ENCODE measurements around the gene ERCC5.

ERCC5 gene

DNA sequence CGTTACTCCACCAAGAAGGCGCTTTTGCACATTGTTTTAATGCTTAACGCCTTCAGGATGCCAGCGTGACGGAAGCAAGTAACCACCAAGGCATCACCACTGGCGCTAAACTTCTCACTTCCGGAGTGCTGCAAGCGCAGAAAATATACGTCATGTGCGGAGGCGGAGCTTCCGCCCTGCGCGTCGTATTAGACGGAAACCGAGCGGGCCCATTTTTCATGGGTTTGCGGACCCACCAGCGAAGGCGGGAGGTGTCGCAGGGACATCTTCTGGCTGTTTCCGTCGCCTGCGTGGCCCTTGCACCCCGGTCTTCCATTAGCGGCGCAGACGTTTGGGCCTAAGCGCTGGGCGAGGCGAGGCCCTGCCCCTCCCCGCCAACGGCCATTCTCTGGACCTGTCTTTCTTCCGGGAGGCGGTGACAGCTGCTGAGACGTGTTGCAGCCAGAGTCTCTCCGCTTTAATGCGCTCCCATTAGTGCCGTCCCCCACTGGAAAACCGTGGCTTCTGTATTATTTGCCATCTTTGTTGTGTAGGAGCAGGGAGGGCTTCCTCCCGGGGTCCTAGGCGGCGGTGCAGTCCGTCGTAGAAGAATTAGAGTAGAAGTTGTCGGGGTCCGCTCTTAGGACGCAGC is at the start of gene ERCC5:
TSS of gene ERCC5 (plus strand) at position 403 of the 631 bp plus-strand sequence. CDS start 235 bp downstream, outside the sequence.
- peak; percentile 96 for DNase-seq

DNA sequence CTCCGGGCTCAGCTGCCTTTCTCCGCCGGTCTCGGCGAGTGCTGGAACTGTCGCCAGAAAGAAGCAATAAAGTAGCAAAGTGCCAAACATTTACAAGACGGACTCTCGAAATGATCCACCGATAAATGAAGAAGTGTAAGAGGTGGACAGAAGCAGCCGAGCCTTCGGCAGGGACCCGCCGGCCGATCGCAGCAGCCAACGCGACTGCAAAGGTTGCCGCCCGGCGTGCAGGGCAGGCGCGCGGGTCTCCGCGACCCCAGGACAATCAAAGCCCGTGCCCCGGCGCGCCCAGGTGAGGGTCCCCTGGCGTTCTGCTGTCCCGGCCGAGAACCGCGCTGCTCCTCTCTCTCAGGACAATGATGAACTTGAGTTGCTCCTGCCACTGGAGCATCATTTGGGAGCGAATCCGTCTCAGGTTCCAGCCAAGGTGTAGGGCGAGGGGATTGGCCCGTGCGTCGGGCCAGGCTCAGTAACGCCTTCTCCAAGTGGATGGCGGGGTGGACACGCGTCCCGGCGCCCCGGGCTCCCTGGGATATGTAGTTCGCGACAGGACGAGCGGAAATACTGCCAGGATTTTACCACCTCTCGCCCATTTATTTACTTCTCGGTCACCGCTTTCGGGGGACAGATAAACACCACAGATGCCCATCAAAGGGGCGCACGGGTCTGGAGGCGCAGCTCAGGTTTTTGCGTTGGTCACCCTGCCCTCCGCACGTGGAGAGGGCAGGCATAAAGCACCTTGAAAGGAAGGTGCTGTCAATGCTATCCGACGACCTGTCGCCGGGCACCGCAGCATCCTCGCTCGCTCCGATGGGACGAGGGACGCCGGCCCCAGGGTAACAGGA is 47.0 kb upstream of the ERCC5 start, which contains the start of the genes BIVM and POGLUT2:
TSS of gene BIVM (plus strand) at position 539 of the 845 bp plus-strand sequence. CDS start 8,149 bp downstream, outside the sequence.
TSS of gene POGLUT2 (minus strand) at position 396 of the 845 bp plus-strand sequence. CDS start at position 90, 306 bp downstream.
- peak; percentile 92 for DNase-seq

DNA sequence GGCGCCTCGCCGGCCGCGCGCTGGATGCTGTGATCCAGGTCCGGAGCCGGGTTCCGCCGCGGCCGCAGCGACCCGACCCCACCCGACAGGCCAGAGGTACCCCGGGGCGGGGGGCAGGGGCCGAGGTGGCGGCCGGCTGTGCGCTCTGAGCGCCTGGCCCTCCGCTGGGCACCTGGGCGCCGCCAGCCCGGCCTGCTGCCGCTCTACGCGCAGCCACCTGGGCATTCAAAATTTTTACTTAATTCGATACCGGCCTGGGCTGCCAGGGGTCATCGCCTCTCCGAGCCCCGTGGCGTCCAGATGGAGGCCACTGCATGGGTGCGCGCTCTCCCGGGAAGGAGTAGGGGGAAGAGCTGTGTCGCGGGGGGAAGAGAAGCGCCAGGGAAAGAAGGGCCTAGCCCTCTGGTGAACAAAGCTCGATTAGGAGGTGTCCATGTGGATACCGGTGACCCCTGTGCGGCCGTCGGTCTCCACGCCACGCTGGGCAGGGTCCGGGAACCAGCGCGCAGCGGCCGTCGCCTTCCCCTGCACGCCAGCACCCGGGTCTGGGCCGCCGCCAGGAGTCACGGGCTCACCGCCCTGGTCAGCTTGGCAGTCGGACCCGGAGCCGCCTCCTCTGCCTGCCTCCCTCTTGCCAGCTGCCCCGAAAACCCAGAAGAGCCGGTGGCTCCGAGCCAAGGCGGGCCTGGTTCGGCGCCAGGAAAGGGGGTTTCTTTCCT is 46.2 kb upstream of the ERCC5 start:
- DNase-seq: no peak

DNA sequence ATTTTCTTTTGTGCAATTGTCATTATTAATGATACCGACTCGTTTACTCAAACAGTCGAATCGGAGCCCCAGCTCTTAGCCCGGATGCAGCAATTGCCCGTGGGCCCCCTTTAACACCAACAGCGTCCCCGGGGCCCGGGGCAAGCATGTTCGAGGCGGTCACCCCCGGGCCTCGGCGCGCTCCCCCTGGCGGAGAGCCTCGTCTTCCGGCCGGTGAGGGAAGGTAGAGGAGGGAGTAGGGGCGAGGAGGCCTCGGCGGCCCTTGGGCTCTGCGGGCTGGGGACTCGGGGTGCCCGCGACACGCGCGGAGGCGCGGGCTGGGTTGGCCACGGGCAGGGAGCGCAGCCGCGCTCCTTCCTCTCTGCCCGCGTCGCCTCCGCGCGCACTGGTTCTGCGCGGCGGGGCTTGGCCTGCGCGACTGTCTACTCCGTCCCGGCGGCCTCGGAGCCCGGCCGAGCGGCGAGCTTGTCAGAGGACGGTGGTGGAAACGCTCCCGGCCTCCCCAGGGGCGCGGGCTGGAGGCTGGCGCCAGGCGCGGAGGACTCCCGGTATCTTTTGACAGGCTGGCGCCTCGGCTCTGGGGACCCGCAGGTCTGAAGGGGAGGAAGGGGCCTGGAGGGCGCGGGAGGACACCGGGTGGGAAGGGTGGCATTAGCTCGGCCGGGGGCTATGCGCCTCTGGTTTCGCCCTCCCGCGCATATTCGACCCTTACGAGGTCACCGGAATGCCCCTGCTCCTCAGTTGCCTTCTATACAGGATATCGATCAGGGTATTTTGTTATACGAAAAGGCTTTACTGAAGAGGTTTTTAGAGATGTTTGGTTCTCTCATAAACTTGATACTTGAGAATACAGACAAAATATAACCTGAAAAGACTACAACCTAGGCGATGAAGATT is 45.4 kb upstream of the ERCC5 start:
- DNase-seq: peak; percentile 81

DNA sequence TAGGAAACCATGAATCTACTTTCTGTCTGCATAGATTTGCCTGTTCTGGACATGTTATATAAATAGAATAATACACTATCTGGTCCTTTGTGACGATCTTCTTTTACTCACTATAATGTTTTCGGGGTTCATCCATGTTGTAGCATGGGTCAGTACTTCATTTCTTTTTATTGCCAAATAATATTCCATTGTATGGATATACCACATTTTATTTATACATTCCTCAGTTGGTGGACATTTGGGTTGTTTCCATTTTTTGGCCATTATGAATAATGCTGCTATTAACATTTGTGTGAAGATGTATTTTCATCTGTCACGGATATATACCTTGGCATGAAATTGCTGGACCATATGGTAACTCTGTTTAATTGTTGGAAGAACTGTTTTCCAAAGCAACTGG is 40.2 kb upstream of the ERCC5 start:
- DNase-seq: no peak

DNA sequence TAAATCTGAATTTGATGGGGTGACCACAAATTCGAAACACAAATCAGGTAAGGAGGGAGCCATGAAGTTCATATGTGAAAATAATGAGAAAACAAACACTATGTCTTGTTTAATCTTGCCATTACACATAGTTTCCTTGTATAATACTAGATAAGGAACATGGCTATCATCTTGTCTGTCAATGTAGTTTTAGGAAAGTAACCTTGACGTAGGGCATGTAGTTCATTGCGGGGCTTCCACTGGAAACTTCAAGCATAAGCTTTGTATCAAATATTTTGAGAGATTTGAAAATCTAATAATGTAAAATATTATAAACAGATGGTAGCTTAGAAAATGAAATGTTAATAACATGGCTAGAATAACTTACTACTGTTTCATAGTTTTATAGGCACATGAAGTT is 38.1 kb upstream of the ERCC5 start:
- no peak for DNase-seq

DNA sequence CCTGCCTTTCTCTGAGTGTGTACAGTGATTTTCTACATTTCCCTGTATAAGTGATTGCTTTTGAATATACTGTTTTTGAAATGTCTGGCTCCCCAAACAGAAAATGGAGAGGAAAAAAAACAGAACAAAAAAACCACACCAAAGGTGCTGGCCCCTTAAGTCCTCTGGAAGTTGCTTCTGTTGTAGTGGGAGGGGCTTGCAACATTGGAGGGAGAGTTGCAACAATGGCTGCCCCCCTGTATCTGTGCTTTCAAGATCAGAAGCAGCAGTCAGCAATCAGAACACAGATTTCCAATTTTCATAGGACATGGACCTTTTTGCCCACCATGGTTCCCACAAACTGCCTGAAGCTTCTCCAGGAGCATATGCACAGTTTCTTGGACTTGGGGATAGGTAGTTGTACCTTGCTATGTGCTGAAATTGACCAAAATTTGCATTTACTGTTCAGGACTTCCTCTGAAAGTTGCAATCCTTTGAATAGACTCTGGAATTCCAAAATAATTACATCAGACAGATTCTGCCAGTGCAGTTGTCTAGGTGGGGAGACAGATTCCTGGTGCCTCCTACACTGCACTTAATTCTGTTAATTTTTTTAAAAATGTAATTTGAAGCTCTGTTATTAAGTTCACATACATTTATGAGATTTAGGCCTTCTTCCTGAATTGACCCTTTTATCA is 33.1 kb upstream of the ERCC5 start:
- DNase-seq: peak; percentile 43

DNA sequence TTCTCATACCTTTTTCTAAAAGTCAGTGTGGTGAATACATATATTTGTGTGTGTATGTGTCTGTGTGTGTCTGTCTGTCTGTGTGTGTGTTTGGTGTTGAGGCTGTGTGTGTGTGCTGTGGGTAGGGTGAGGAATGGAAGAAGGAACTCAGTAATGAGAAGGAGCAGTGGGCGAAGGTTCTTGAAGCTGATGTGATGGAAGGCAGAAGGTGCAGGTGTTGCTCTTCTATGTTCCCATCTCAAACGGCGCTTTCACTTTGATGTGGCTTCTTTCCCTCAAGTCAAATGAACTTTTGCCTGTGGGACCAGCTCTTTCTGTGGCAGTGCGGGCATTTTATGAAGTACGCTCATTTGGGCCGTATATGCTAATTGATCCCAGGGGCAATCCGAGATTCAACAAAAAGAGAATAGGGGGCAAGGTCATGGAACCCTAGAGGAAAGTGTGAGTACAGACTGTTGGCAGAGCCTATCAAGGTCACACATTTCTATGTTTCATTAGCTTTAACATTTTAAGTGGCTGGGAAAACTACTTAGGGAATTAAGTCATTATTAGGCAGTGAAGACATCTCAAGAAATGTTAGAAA is 31.7 kb upstream of the ERCC5 start:
- no peak for DNase-seq

DNA sequence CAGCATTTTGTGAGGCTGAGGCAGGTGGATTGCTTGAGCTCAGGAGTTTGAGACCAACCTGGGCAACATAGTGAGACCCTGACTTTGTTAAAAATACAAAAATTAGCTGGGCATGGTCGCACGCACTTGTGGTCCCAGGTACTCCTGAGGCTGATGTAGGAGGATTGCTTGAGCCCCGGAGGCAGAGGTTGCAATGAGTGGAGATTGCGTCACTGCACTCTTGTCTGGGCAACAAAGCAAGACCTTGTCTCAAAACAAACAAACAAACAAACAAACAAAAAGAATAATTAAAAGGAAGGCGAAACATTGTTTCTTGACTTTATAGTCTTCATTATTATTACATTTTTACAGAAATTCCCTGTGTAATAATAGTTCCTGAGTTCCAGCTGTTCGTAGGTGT is 31.0 kb upstream of the ERCC5 start:
- no peak for DNase-seq

DNA sequence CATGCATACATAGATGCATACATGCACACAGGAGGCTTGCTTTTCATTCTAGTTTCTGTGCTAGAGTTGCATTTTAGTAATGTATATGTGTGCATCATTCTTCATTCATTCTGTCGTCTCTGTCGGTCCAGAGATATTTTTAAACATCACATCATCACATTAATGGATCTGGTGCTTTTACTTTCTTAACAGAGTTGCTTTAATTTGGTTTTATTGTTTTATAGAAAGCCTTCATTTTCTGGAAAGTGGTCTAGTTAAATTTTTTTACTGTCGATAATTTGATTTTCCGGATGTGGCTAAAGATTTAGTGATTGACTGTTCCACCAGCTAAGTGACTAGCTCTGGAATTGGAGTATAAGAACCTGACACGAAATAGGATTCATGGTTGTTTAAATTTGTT is 30.0 kb upstream of the ERCC5 start:
- DNase-seq: no peak

DNA sequence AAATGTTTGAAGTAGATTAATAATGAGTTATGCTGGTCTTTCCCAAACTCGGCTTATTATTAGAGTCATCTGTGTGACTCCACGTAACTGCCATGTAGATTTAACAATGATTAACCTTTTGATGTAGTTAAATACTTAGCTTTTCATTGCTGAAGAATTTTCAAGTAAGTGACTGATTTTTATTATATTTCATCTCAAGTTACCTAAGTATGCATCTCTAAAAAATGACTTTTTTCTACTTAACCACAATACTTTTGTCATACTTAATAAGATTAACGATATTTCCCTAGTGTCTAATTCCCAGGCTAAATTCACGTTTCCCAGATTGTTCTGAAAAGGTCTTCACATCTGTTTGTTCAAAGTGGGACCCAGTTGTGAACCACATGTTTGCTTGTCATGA is 29.1 kb upstream of the ERCC5 start:
- no peak for DNase-seq

DNA sequence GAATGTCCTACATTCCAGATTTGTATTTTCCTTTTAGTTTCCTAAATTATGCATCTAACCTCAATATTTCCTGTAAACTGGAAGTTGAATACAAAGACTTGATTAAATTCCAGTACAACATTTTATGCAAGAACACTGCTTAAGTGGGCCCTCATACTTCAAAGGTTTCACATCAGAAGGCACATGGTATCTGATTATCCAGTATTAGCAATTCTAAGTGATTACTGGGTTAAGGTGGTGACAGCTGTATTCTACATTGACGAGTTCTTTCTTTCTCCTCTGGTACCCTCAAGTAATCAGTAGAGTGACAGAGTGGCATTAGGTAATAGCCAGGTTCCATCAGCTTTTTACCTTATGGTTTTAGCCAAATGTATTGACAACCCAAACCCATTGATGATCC is 28.6 kb upstream of the ERCC5 start:
- no peak for DNase-seq

DNA sequence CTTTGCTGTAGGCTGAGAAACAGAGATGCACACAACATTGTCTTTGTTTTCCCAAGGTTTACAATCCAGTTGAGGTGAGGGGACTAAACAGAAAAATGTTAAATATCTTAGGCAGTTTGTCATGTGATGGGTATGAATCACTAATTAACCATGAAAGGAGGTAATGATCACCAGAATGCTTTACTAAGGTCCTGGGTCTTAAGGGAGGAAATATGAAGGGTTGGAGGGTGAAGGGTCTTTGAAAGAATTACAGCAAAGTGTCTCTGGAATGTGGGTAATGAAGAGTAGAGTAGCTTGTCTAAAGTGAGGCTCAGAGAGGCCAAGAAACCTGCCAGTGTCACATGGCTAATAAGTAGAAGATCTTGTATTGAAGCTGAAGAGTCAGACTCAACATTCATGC is 27.9 kb upstream of the ERCC5 start:
- peak; percentile 62 for DNase-seq

DNA sequence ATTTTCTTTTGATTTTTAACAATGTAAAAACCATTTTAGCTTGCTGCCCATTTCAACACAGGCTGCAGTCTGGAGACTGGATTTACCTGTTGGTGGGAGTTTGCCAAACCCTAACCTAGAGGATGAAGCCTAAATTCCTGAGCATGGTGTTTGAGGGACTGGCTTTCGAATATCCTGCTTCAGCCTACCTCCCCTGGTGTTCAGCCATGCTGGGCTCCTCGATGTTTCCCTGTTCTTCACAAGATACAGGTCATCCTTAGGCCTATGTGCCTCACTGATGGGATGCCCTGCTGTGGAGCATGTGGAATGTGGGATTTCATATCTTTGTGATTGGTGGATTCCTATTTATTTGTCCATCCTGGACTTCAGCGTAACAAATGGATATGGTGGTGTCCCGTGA is 20.4 kb upstream of the ERCC5 start:
- no peak for DNase-seq

DNA sequence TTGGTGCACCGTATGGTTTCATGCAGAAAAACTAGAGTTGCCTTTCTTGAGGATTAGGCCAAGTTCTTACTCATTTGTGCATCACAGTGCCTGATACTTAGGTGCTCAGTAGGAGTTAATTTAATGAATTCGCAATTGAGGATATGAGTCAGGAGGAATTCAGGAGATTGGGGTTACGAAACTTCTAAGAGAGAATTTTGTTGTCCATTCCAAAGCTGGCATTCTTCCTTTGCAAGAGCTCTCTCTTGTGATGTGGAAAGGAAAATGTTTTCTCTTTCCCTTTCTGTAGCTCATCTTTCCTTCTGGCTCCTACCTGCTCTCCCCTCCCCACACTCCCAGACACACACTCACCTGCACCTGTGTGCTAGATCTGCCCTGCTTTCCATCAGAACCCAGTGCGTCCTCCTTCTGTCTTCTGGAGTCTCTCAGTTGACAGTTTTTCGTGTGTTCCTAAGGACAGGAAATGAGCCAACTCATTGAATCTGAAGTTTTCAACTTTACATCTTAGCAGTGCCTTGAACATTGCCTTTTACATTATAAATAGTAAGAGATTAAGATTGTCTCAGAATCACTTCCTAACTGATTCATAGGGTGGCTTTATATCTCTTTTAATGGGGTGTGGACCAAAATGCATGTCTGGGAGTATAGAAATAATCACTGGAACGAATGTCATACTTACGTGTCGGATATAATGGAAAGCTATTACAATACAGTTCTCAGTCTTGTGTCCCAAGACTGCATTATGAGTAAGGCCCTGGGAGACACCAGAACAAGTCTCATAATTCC is 19.7 kb upstream of the ERCC5 start:
- DNase-seq: peak; percentile 88

DNA sequence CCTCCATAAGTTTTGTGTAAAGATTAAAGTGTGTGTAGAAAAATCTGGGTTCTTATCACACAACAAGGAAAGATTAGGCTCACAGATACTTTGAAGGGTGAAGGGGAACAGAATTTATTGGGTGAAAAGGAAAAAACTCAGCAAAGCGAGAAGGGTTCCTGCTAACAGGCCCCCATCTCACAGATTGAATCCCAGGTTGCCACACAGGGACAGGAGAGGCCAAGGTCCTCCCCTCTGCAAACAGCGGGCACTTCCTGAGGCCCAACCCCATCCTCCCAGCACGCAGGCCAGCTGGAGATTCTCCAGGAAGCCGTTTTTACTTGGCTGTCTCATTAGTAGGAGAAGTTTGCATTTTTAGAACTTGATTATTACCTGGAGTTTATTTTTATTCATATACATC is 15.2 kb upstream of the ERCC5 start:
- DNase-seq: no peak

DNA sequence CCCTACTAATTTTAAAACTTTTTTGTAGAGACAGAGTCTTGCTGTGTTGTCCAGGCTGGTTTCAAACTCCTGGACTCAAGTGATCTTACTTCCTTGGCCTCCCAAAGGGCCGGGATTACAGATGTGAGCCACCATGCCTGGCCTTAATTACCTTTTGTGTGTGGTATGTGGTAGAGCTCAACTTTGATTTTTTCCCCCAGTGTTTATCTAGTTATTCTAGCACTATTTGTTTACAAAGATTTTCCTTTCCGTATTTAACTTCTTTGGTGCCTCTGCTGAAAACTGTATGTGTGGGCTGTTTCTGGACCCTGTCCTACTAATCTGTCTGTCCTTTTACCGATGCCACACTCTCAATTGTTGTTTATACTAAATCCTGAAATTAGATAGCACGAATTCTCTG is 9.4 kb upstream of the ERCC5 start:
- no peak for DNase-seq

DNA sequence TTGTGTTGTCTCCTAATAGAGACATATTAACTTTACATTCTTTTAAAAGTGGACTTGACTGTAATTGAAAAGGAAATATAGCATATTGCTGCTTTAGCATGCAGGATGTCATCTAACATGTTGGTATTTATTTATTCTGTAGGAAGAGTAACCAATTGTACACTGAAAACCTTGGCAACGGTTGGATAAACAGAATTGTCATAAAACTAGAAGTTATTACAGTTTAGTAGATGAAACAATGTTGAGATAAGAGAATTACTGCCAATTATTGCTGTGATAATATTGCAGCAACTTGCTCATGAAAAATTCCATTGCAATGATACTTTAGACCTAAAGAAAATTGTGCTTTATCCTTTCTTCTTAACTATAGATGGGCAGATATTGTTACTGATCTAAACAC is 7.6 kb upstream of the ERCC5 start:
- no peak for DNase-seq

DNA sequence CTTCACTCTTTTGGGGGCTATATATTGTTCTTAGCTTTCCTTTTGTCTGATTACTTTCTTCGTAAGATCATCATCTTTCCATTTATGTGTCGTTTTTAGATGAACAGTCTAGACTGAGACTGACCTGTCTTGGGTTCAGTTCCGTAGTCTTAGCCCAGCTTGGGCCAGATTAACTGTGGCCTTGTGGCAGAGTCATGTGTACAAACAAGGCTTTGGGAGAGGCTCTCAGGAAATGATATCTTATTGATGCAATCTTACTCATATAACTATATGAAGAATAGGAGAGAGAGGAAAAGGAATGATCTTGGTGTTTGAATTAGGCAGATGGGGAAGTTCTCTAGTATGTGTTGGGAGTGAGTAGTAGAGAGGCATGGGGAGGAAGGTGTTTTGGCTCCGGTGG is 6.8 kb upstream of the ERCC5 start:
- no peak for DNase-seq

DNA sequence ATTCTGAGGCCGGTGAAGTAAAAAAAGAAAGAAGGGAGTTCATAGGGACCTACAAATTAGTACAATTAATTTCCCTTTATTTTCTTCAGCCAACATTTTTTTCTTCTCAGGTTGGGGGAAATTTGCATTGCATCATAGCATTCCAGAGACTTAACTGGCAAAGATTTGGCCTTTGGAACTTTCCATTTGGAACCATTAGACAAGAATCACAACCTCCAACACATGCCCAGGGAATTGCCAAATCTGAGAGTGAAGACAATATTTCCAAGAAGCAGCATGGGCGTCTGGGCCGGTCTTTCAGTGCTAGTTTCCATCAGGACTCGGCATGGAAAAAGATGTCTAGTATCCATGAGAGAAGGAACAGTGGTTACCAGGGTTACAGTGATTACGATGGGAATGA is 6.4 kb upstream of the ERCC5 start:
- DNase-seq: no peak

DNA sequence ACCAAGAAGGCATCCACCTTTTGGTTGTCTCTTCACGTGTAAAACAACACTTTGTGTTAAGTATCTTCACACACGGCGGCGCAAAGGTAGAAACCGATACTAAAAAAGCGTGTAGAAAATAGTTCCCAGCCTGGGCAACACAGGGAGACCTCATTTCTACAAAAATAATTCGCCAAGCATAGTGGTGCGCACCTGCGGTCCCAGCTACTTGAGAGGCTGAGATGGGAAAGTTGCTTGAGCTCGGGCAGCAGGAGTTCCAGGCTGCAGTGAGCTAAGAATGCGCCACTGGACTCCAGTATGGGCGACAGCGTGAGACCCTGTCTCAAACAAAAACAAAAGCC is 573 bp upstream of the ERCC5 start:
- DNase-seq: no peak

All from EL (cell line).